GM23338 (cell line): Measurements from ENCODE around the gene MEPE. TPM values are rescaled to one million over a fixed set of nuclear protein-coding genes. Genes with fewer than 3 reads are reported as not detected.
A peak's percentile ranks its signal among the peaks of the same experiment; 100 is the strongest.

Experiments used
- ATAC-seq: fragments of 200-7000 bp; cut with Tn5 transposase; 3 replicates; pipeline ENCODE4 v1.9.1; 2020
- DNase-seq: peaks from one replicate; pipeline ENCODE4 v3.0.0-alpha.2; 2015; ENCODE audit warnings: low spot score
- H2AFZ ChIP-seq: fragments of 200-600 bp; sonication (generic); 2 replicates; pipeline ENCODE4 v1.8.0; 2016; ENCODE audit warnings: antibody characterized with exemption, mild to moderate bottlenecking, moderate library complexity
- H3F3A ChIP-seq: fragments of 200-600 bp; sonication (generic); replicated peaks from 2 replicates; pipeline ENCODE4 v1.8.0; 2017; ENCODE audit warnings: antibody characterized with exemption, mixed run types, low read depth
- H3K27ac ChIP-seq: fragments of 200-600 bp; sonication (generic); 2 replicates; pipeline ENCODE4 v1.6.1; 2016; ENCODE audit warnings: low read depth
- H3K27me3 ChIP-seq: fragments of 200-600 bp; sonication (generic); 2 replicates; pipeline ENCODE4 v1.8.0; 2016; ENCODE audit warnings: mild to moderate bottlenecking, mixed run types, moderate library complexity; ENCODE audit not compliant: insufficient read depth
- H3K36me3 ChIP-seq: fragments of 200-600 bp; sonication (generic); 2 replicates; pipeline ENCODE4 v1.8.0; 2016; ENCODE audit warnings: mild to moderate bottlenecking; ENCODE audit not compliant: insufficient read depth
- H3K4me1 ChIP-seq: fragments of 200-600 bp; sonication (generic); 2 replicates; pipeline ENCODE4 v1.8.0; 2016; ENCODE audit warnings: mild to moderate bottlenecking, moderate library complexity; ENCODE audit not compliant: insufficient read depth
- H3K4me2 ChIP-seq: fragments of 200-600 bp; sonication (generic); 2 replicates; pipeline ENCODE4 v1.7.1; 2017; ENCODE audit warnings: mixed run types
- H3K4me3 ChIP-seq: fragments of 200-600 bp; sonication (generic); 2 replicates; pipeline ENCODE4 v1.6.1; 2016; ENCODE audit warnings: mixed run types
- H3K79me2 ChIP-seq: fragments of 200-600 bp; sonication (generic); replicated peaks from 2 replicates; pipeline ENCODE4 v1.8.0; 2017; ENCODE audit warnings: mild to moderate bottlenecking; ENCODE audit not compliant: insufficient read depth
- H3K9me2 ChIP-seq: fragments of 200-600 bp; sonication (generic); 2 replicates; pipeline ENCODE4 v1.8.0; 2017; ENCODE audit not compliant: insufficient read depth
- H4K20me1 ChIP-seq: fragments of 200-600 bp; sonication (generic); replicated peaks from 2 replicates; pipeline ENCODE4 v1.8.0; 2017; ENCODE audit warnings: mild to moderate bottlenecking; ENCODE audit not compliant: insufficient read depth
- H3K27ac Mint-ChIP-seq: 2 replicates; pipeline ENCODE4 v1.8.0; 2020; ENCODE audit warnings: inconsistent platforms, mild to moderate bottlenecking, moderate library complexity, mixed read lengths
- H3K27me3 Mint-ChIP-seq: 3 replicates; pipeline ENCODE4 v1.8.0; 2022; ENCODE audit warnings: low read depth, mild to moderate bottlenecking, moderate library complexity, mixed read lengths, inconsistent platforms; ENCODE audit not compliant: insufficient read depth, poor library complexity
- H3K36me3 Mint-ChIP-seq: 3 replicates; pipeline ENCODE4 v1.8.0; 2021; ENCODE audit warnings: low read depth, mild to moderate bottlenecking, inconsistent platforms, moderate library complexity, mixed read lengths
- H3K4me1 Mint-ChIP-seq: 3 replicates; pipeline ENCODE4 v1.8.0; 2020; ENCODE audit warnings: mild to moderate bottlenecking, inconsistent platforms, mixed read lengths
- H3K4me3 Mint-ChIP-seq: 3 replicates; pipeline ENCODE4 v1.8.0; 2021; ENCODE audit warnings: moderate library complexity, mild to moderate bottlenecking, inconsistent platforms, mixed read lengths
- H3K9me3 Mint-ChIP-seq: 3 replicates; pipeline ENCODE4 v1.8.0; 2020; ENCODE audit warnings: moderate library complexity, mild to moderate bottlenecking, inconsistent platforms, mixed read lengths
- CREB1 ChIP-seq: fragments of 250-450 bp; sonication (Bioruptor Pico); IDR thresholded peaks from 2 replicates; pipeline ENCODE4 v1.5.0; 2020; ENCODE audit warnings: low read depth, mild to moderate bottlenecking, moderate library complexity
- EZH2 ChIP-seq: fragments of 200-600 bp; sonication (generic); IDR thresholded peaks from one replicate; pipeline ENCODE4 v1.8.0; 2017; ENCODE audit warnings: antibody characterized with exemption, mild to moderate bottlenecking, low read depth; ENCODE audit not compliant: unreplicated experiment
- JUNB ChIP-seq: IDR thresholded peaks from one replicate; pipeline ENCODE4 v1.6.1; 2016; ENCODE audit warnings: antibody characterized with exemption; ENCODE audit not compliant: unreplicated experiment
- NANOG ChIP-seq: IDR thresholded peaks from 2 replicates; pipeline ENCODE4 v1.6.1; 2016; ENCODE audit warnings: antibody characterized with exemption, borderline replicate concordance
- POLR2AphosphoS5 ChIP-seq: IDR thresholded peaks from 2 replicates; pipeline ENCODE4 v1.6.1; 2016; ENCODE audit warnings: antibody characterized with exemption, low read depth
- STAT1 ChIP-seq: IDR thresholded peaks from one replicate; pipeline ENCODE4 v1.6.1; 2016; ENCODE audit warnings: antibody characterized with exemption; ENCODE audit not compliant: unreplicated experiment
- ZNF114 ChIP-seq: fragments of 250-450 bp; sonication (Bioruptor Pico); IDR thresholded peaks from 2 replicates; pipeline ENCODE4 v1.5.0; 2020; ENCODE audit warnings: mild to moderate bottlenecking, moderate library complexity
- ZNF331 ChIP-seq: fragments of 250-450 bp; sonication (Bioruptor Pico); IDR thresholded peaks from 2 replicates; pipeline ENCODE4 v1.5.0; 2020; ENCODE audit warnings: low read depth, mild to moderate bottlenecking, moderate library complexity
- polyA plus RNA-seq: library from polyadenylated mRNA; unstranded; fragments of >200 nt; fragmentation: Nextera tagmentation; extraction: Ambion mirVana; gene quantifications from 2 replicates; pipeline ENCODE4 v1.2.1, GENCODE V29; 2016
- total RNA-seq: library from RNA; depleted of rRNA; stranded (reverse); fragments of >200 nt; shearing (Covaris generic); gene quantifications from 2 replicates; pipeline ENCODE4 v1.2.3, GENCODE V29; 2014
- TF ChIP-seq, protein P1 (sequence below), 2 experiments: fragments of 200-600 bp in 1 of 2; sonication (generic) in 1 of 2; conservative IDR thresholded peaks; 2 replicates each; pipeline versions ENCODE4 v1.5.1 to v1.6.1; 2016 to 2017; ENCODE audit warnings: antibody characterized with exemption in 2 of 2, low read depth in 2 of 2, mild to moderate bottlenecking in 2 of 2, moderate library complexity in 1 of 2
- TF ChIP-seq, protein P2 (sequence below): IDR thresholded peaks from one replicate; pipeline ENCODE4 v1.6.1; 2018; ENCODE audit warnings: antibody characterized with exemption; ENCODE audit not compliant: unreplicated experiment
- TF ChIP-seq, protein P3 (sequence below): IDR thresholded peaks from 2 replicates; pipeline ENCODE4 v1.6.1; 2016; ENCODE audit warnings: antibody characterized with exemption

Gene MEPE
- total and polyA plus RNA-seq, 2 experiments from 2014 or later = not detected

DNA sequence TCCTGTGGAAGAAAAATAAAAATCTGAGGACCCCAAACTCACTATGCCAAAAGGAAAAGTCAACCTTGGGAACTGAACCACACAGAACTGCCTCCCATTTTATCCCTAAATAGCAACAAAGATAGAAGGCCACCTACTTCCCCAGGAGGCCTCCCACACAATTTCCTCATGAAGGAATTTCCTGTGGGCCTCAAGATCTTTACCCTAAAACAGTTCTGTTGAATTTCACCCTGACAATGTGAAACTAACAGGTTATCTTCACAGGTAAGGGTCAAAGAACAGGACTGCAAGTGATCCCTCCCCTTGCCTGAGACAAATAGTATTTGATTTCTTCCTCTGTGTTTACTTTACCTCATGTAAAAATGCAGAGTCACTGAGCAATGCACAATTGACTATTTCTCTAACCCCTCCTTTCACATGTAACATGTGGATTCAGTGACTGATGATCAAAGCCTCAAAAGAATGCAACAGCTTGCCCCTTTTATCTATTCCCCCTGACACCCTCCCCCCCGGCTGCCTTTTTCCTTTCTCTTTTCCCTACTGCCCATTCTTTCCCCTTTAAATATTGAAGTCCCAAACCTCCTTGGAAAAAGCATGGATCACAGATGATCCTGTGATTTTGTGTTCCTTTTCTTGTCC, 33.3 kb downstream of the MEPE start:
- H3K4me3 Mint-ChIP-seq = peak overlapping the region; percentile 40
- peak; percentile 82 for ATAC-seq

DNA sequence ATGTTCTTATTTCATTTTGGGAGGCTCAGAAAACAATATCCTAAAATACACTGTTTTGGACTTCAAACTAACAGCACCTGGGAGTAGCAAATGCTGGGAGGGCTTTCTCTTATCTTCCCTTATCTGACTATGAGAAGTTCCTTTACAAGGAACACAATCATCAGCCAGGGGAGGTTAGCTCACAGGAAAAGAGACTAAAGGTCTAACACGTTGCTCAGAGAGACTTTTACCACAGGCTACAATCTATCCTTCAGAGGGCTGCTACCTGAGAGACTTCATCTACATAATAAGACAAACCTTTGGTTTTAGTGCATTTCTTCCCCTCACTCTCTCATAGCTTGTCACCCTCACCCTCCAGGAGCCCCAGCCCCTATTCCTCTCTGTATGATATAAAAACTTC, 35.8 kb downstream of the MEPE start:
- peaks cover 40% of the 10 kb centered on the region for H3K4me1 Mint-ChIP-seq
- H3K4me2 ChIP-seq = no peak overlapping the region
- H3K27ac Mint-ChIP-seq = no peak overlapping the region
- no peaks in the 10 kb centered on the region for H3F3A ChIP-seq
- H3K27me3 ChIP-seq = no peaks in the 10 kb centered on the region
- H3K4me3 Mint-ChIP-seq = no peak overlapping the region
- H3K27ac ChIP-seq = no peak overlapping the region
- peaks cover 13% of the 10 kb centered on the region for H3K9me3 Mint-ChIP-seq
- no peak for ATAC-seq
- peaks cover 13% of the 10 kb centered on the region for H3K36me3 Mint-ChIP-seq
- H3K27me3 Mint-ChIP-seq = no peaks in the 10 kb centered on the region
- no peak overlapping the region for H2AFZ ChIP-seq
- H3K4me3 ChIP-seq = no peak overlapping the region
- no peak for DNase-seq
- 0 out of 2 replicates have a peak, but pooled peaks cover 3% of the 10 kb centered on the region for H3K79me2 ChIP-seq
- H3K9me2 ChIP-seq = no peaks in the 10 kb centered on the region
- H3K4me1 ChIP-seq = peaks cover 27% of the 10 kb centered on the region
- H4K20me1 ChIP-seq = no peaks in the 10 kb centered on the region
- no peaks in the 10 kb centered on the region; the same call in 1 of the 2 replicates for H3K36me3 ChIP-seq
- TF ChIP-seq POLR2AphosphoS5 (no peak), EZH2 (no peak), ZNF114 (CRISPR knock-in tag) (no peak), STAT1 (no peak), JUNB (no peak), ZNF331 (no peak), NANOG (no peak)
- TF ChIP-seq, protein P1, sequence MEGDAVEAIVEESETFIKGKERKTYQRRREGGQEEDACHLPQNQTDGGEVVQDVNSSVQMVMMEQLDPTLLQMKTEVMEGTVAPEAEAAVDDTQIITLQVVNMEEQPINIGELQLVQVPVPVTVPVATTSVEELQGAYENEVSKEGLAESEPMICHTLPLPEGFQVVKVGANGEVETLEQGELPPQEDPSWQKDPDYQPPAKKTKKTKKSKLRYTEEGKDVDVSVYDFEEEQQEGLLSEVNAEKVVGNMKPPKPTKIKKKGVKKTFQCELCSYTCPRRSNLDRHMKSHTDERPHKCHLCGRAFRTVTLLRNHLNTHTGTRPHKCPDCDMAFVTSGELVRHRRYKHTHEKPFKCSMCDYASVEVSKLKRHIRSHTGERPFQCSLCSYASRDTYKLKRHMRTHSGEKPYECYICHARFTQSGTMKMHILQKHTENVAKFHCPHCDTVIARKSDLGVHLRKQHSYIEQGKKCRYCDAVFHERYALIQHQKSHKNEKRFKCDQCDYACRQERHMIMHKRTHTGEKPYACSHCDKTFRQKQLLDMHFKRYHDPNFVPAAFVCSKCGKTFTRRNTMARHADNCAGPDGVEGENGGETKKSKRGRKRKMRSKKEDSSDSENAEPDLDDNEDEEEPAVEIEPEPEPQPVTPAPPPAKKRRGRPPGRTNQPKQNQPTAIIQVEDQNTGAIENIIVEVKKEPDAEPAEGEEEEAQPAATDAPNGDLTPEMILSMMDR (conservative IDR thresholded peaks at IDR 0.05; ENCODE audit: low read depth in 2 of 2) = no peak
- TF ChIP-seq, protein P2, sequence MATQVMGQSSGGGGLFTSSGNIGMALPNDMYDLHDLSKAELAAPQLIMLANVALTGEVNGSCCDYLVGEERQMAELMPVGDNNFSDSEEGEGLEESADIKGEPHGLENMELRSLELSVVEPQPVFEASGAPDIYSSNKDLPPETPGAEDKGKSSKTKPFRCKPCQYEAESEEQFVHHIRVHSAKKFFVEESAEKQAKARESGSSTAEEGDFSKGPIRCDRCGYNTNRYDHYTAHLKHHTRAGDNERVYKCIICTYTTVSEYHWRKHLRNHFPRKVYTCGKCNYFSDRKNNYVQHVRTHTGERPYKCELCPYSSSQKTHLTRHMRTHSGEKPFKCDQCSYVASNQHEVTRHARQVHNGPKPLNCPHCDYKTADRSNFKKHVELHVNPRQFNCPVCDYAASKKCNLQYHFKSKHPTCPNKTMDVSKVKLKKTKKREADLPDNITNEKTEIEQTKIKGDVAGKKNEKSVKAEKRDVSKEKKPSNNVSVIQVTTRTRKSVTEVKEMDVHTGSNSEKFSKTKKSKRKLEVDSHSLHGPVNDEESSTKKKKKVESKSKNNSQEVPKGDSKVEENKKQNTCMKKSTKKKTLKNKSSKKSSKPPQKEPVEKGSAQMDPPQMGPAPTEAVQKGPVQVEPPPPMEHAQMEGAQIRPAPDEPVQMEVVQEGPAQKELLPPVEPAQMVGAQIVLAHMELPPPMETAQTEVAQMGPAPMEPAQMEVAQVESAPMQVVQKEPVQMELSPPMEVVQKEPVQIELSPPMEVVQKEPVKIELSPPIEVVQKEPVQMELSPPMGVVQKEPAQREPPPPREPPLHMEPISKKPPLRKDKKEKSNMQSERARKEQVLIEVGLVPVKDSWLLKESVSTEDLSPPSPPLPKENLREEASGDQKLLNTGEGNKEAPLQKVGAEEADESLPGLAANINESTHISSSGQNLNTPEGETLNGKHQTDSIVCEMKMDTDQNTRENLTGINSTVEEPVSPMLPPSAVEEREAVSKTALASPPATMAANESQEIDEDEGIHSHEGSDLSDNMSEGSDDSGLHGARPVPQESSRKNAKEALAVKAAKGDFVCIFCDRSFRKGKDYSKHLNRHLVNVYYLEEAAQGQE = no peak
- TF ChIP-seq, protein P3, sequence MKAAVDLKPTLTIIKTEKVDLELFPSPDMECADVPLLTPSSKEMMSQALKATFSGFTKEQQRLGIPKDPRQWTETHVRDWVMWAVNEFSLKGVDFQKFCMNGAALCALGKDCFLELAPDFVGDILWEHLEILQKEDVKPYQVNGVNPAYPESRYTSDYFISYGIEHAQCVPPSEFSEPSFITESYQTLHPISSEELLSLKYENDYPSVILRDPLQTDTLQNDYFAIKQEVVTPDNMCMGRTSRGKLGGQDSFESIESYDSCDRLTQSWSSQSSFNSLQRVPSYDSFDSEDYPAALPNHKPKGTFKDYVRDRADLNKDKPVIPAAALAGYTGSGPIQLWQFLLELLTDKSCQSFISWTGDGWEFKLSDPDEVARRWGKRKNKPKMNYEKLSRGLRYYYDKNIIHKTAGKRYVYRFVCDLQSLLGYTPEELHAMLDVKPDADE = no peak

More for the DNA sequence above, 33.3 kb downstream of the MEPE start:
- peak; percentile 60 for TF ChIP-seq NANOG
- no peak for TF ChIP-seq CREB1 (CRISPR knock-in tag)
- no peaks in the 10 kb centered on the region for H3K27me3 ChIP-seq
- no peaks in the 10 kb centered on the region for H4K20me1 ChIP-seq
- Mint-ChIP-seq H3K9me3 (peaks cover 25% of the 10 kb centered on the region), H3K36me3 (peaks cover 26% of the 10 kb centered on the region), H3K4me1 (peaks cover 35% of the 10 kb centered on the region), H3K27ac (peak overlapping the region; percentile 98), H3K27me3 (no peaks in the 10 kb centered on the region)
- H2AFZ ChIP-seq = no peak overlapping the region
- H3F3A ChIP-seq = no peaks in the 10 kb centered on the region
- H3K79me2 ChIP-seq = 0 out of 2 replicates have a peak, but pooled peaks cover 3% of the 10 kb centered on the region
- H3K4me3 ChIP-seq = peak overlapping the region; percentile 18
- peak; percentile 80 for DNase-seq
- no peaks in the 10 kb centered on the region; the same call in 1 of the 2 replicates for H3K36me3 ChIP-seq
- no peaks in the 10 kb centered on the region for H3K9me2 ChIP-seq
- H3K4me2 ChIP-seq = peak overlapping the region; percentile 48
- H3K4me1 ChIP-seq = peaks cover 27% of the 10 kb centered on the region
- peak overlapping the region; percentile 90 for H3K27ac ChIP-seq
